DND-41 (cell line): ENCODE results near the gene MYCBP2.

Experiments
- ATAC-seq: fragments of 200-7000 bp; cut with Tn5 transposase; 3 replicates; pipeline ENCODE4 v1.9.1; 2021; ENCODE audit warnings: low read depth; ENCODE audit not compliant: insufficient read depth
- DNase-seq: peaks from one replicate; pipeline ENCODE4 v3.0.0-alpha.2; 2020
- H2AFZ ChIP-seq: 2 replicates; pipeline ENCODE4 v1.6.0; 2012; ENCODE audit warnings: low read depth, low read length
- H3K27ac ChIP-seq: 2 replicates; pipeline ENCODE4 v1.5.1; 2012; ENCODE audit warnings: low read length, inconsistent platforms
- H3K27me3 ChIP-seq: fragments of 200-600 bp; sonication (generic); 2 replicates; pipeline ENCODE4 v1.6.0; 2012; ENCODE audit warnings: low read length, mild to moderate bottlenecking, inconsistent platforms; ENCODE audit not compliant: insufficient read depth, poor library complexity
- H3K36me3 ChIP-seq: 2 replicates; pipeline ENCODE4 v1.5.1; 2012; ENCODE audit warnings: low read length, inconsistent platforms; ENCODE audit not compliant: insufficient read depth
- H3K4me1 ChIP-seq: 2 replicates; pipeline ENCODE4 v1.5.1; 2012; ENCODE audit warnings: mild to moderate bottlenecking, low read length; ENCODE audit not compliant: insufficient read depth
- H3K4me2 ChIP-seq: 2 replicates; pipeline ENCODE4 v1.6.0; 2012; ENCODE audit warnings: mild to moderate bottlenecking, moderate library complexity, low read length, inconsistent platforms; ENCODE audit not compliant: insufficient read depth
- H3K4me3 ChIP-seq, 2 experiments: fragments of 200-600 bp in 1 of 2; shearing (Covaris generic) in 1 of 2; 2 replicates each; pipeline ENCODE4 v1.5.1; 2012 to 2016; ENCODE audit warnings: inconsistent platforms in 2 of 2, low read length in 2 of 2, mild to moderate bottlenecking in 2 of 2, low read depth in 1 of 2, moderate library complexity in 1 of 2
- H3K79me2 ChIP-seq: 2 replicates; pipeline ENCODE4 v1.6.0; 2012; ENCODE audit warnings: low read length, inconsistent platforms; ENCODE audit not compliant: insufficient read depth
- H3K9ac ChIP-seq: 2 replicates; pipeline ENCODE4 v1.6.0; 2012; ENCODE audit warnings: low read depth, mild to moderate bottlenecking, inconsistent platforms, low read length, moderate library complexity
- H3K9me3 ChIP-seq: 2 replicates; pipeline ENCODE4 v1.5.1; 2012; ENCODE audit warnings: low read length, moderate library complexity, mild to moderate bottlenecking, inconsistent platforms; ENCODE audit not compliant: insufficient read depth, severe bottlenecking
- H4K20me1 ChIP-seq: 2 replicates; pipeline ENCODE4 v1.6.0; 2012; ENCODE audit warnings: low read length; ENCODE audit not compliant: insufficient read depth
- EZH2 ChIP-seq: IDR thresholded peaks from 3 replicates; pipeline ENCODE4 v1.6.1; 2012; ENCODE audit warnings: borderline replicate concordance, low read depth, mild to moderate bottlenecking, moderate library complexity, low read length, inconsistent platforms; ENCODE audit not compliant: severe bottlenecking
- TF ChIP-seq, protein P1 (sequence below): IDR thresholded peaks from 2 replicates; pipeline ENCODE4 v1.5.1; 2012; ENCODE audit warnings: borderline replicate concordance, low read length, moderate library complexity, mild to moderate bottlenecking; ENCODE audit not compliant: poor library complexity, severe bottlenecking; ENCODE audit errors: extremely low read depth

The MYCBP2 gene

DNA sequence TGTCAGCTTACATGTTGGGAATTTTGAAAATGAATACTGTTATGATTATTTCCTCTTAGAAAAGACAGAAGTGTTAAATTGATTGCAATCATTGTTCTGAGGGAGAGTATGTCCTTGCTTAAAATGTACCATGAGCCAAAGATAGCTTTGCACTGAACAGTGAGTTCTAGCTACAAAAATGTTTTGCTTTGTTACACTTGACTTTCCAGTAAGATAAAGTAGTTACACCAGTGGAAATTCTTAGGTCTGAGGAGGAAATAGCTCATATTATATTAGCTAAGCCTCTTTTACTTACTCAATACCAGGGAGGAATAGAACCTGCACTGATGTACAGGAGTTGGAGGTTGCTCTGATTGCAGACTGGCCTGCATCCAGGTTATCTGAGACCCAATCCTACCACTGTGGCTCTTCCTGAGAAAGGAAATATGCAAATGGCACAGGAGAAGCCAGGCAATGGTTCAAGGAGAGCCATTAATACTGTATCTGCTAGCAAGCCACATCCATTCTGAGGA lies 246.9 kb downstream of the MYCBP2 start:
- Histone ChIP-seq H4K20me1 (no peaks in the 10 kb centered on the region), H3K79me2 (no peaks in the 10 kb centered on the region), H2AFZ (no peak overlapping the region), H3K4me2 (no peak overlapping the region), H3K9me3 (no peaks in the 10 kb centered on the region), H3K27me3 (no peaks in the 10 kb centered on the region), H3K9ac (no peak overlapping the region), H3K4me1 (no peaks in the 10 kb centered on the region), H3K36me3 (peaks cover 94% of the 10 kb centered on the region), H3K27ac (no peak overlapping the region), H3K4me3 (no peak overlapping the region)
- ATAC-seq (no peak), DNase-seq (no peak)
- TF ChIP-seq, protein P1, sequence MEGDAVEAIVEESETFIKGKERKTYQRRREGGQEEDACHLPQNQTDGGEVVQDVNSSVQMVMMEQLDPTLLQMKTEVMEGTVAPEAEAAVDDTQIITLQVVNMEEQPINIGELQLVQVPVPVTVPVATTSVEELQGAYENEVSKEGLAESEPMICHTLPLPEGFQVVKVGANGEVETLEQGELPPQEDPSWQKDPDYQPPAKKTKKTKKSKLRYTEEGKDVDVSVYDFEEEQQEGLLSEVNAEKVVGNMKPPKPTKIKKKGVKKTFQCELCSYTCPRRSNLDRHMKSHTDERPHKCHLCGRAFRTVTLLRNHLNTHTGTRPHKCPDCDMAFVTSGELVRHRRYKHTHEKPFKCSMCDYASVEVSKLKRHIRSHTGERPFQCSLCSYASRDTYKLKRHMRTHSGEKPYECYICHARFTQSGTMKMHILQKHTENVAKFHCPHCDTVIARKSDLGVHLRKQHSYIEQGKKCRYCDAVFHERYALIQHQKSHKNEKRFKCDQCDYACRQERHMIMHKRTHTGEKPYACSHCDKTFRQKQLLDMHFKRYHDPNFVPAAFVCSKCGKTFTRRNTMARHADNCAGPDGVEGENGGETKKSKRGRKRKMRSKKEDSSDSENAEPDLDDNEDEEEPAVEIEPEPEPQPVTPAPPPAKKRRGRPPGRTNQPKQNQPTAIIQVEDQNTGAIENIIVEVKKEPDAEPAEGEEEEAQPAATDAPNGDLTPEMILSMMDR: no peak
- TF ChIP-seq EZH2: no peak

- Histone ChIP-seq H3K4me3 (no peak overlapping the region), H2AFZ (no peak overlapping the region), H3K27me3 (no peaks in the 10 kb centered on the region), H3K79me2 (no peaks in the 10 kb centered on the region), H3K4me1 (no peaks in the 10 kb centered on the region), H3K27ac (no peak overlapping the region), H3K4me2 (no peak overlapping the region), H3K36me3 (peaks cover 75% of the 10 kb centered on the region), H3K9ac (no peak overlapping the region), H4K20me1 (no peaks in the 10 kb centered on the region), H3K9me3 (no peaks in the 10 kb centered on the region)
- TF ChIP-seq EZH2: no peak
- TF ChIP-seq, protein P1: no peak
- ATAC-seq (no peak), DNase-seq (no peak)
These were observed 259.4 kb downstream of the MYCBP2 start for GRCh38 chr13:77067519-77067918.

DNA sequence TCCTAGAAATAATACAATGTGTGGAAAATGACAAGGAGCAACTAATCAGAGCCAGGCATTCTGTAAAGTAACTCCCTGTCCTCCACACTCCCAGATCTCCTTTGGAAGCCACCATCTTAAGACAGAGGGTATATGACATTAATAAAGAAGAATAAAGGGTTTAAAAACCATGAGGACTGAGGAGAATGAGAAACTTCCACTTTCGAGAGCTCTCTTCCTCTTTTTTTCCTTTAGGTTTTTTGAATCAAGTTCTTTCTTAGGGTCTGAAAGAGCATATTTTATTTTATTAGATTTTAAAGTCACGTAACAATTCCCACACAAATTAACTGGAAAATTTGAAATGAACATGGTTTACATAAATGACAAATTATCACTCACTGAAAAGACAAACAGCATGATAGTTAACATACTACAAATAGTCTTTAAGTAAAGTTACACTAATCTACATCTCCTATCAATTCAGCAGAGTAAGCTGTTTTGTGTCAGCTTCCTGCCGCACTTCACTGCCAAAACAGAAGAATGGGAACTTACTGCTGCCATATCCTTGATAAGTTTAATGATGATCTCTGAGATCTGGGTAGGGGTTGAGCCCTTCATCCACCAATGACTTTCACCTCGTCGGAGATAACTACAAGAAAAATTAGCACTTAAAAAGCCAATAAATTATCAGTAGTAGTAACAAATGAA lies 261.3 kb downstream of the MYCBP2 start:
- no peak for ATAC-seq

More for the DNA sequence above, 261.3 kb downstream of the MYCBP2 start:
- H3K27me3 ChIP-seq: no peaks in the 10 kb centered on the region
- no peak overlapping the region for H3K27ac ChIP-seq
- no peaks in the 10 kb centered on the region for H3K79me2 ChIP-seq
- H3K9ac ChIP-seq: no peak overlapping the region
- H3K36me3 ChIP-seq: peaks cover 84% of the 10 kb centered on the region
- H3K9me3 ChIP-seq: no peaks in the 10 kb centered on the region
- no peaks in the 10 kb centered on the region for H4K20me1 ChIP-seq
- H2AFZ ChIP-seq: no peak overlapping the region
- H3K4me3 ChIP-seq: no peak overlapping the region
- H3K4me2 ChIP-seq: no peak overlapping the region
- TF ChIP-seq, protein P1: no peak
- TF ChIP-seq EZH2: no peak
- DNase-seq: no peak
- H3K4me1 ChIP-seq: no peaks in the 10 kb centered on the region
